CD14-positive monocyte (primary cell): ENCODE results near the gene B4GALT4. TPM values are rescaled to one million over a fixed set of nuclear protein-coding genes. Genes with fewer than 3 reads are reported as not detected.

ENCODE experiments used
- DNase-seq, 3 donors: peaks; one replicate each; pipeline ENCODE4 v3.0.0-alpha.2; 2011 to 2022
- H2AFZ ChIP-seq: 2 replicates; pipeline ENCODE4 v1.6.0; 2012; ENCODE audit warnings: mild to moderate bottlenecking, low read depth, low read length, inconsistent platforms; ENCODE audit not compliant: insufficient read depth, poor library complexity, severe bottlenecking
- H3K27ac ChIP-seq, 2 donors: 1 replicate in 1 of 2; 2 replicates in 1 of 2; pipeline ENCODE4 v1.5.1; 2012 to 2013; ENCODE audit warnings: low read length in 2 of 2, control low read depth in 1 of 2, inconsistent platforms in 1 of 2, low read depth in 1 of 2, mild to moderate bottlenecking in 1 of 2
- H3K27me3 ChIP-seq, 2 donors: one replicate each; pipeline versions ENCODE4 v1.6.0 to v1.6.1; 2011 to 2013; ENCODE audit warnings: low read length in 2 of 2; ENCODE audit not compliant: control insufficient read depth in 2 of 2, insufficient read depth in 2 of 2
- H3K36me3 ChIP-seq, 2 donors: replicated peaks in 1 of 2; 1 replicate in 1 of 2; 2 replicates in 1 of 2; pipeline versions ENCODE4 v1.5.1 to v1.6.1; 2012 to 2013; ENCODE audit warnings: low read length in 2 of 2, control low read depth in 1 of 2, inconsistent platforms in 1 of 2, mild to moderate bottlenecking in 1 of 2; ENCODE audit not compliant: insufficient read depth in 2 of 2, control insufficient read depth in 1 of 2
- H3K4me1 ChIP-seq, 2 donors: 1 replicate in 1 of 2; 2 replicates in 1 of 2; pipeline versions ENCODE4 v1.5.1 to v1.6.1; 2012 to 2013; ENCODE audit warnings: low read length in 2 of 2, control low read depth in 1 of 2, inconsistent platforms in 1 of 2, mild to moderate bottlenecking in 1 of 2, moderate library complexity in 1 of 2; ENCODE audit not compliant: insufficient read depth in 2 of 2, control insufficient read depth in 1 of 2
- H3K4me2 ChIP-seq: replicated peaks from 2 replicates; pipeline ENCODE3; 2012; ENCODE audit warnings: low read length, moderate library complexity, mild to moderate bottlenecking; ENCODE audit not compliant: poor library complexity, severe bottlenecking; ENCODE audit errors: extremely low read depth
- H3K4me3 ChIP-seq, 3 experiments: fragments of 200-600 bp in 1 of 3; sonication (generic) in 1 of 3; replicated peaks in 1 of 3; 1 replicate in 2 of 3; 2 replicates in 1 of 3; pipeline ENCODE4 v1.5.1; 2011 to 2013; ENCODE audit warnings: low read length in 3 of 3, mild to moderate bottlenecking in 3 of 3, control low read depth in 2 of 3, low read depth in 2 of 3, inconsistent platforms in 1 of 3, moderate library complexity in 1 of 3
- H3K79me2 ChIP-seq: 2 replicates; pipeline ENCODE4 v1.6.0; 2012; ENCODE audit warnings: mild to moderate bottlenecking, control low read depth, inconsistent platforms, low read length, moderate library complexity; ENCODE audit not compliant: insufficient read depth
- H3K9ac ChIP-seq: 2 replicates; pipeline ENCODE4 v1.6.0; 2017; ENCODE audit warnings: low read length, mild to moderate bottlenecking; ENCODE audit not compliant: insufficient read depth, poor library complexity, severe bottlenecking
- H3K9me3 ChIP-seq, 2 donors: replicated peaks in 1 of 2; 1 replicate in 1 of 2; 2 replicates in 1 of 2; pipeline versions ENCODE4 v1.5.1 to v1.6.1; 2012 to 2013; ENCODE audit warnings: low read length in 2 of 2, control low read depth in 1 of 2; ENCODE audit not compliant: control insufficient read depth in 1 of 2, insufficient read depth in 1 of 2
- H4K20me1 ChIP-seq: 2 replicates; pipeline ENCODE4 v1.6.0; 2012; ENCODE audit warnings: mild to moderate bottlenecking, low read length, control low read depth, moderate library complexity; ENCODE audit not compliant: insufficient read depth
- H3K27ac Mint-ChIP-seq, 7 donors: one replicate each; pipeline ENCODE4 v1.8.0; 2020; ENCODE audit warnings: mild to moderate bottlenecking in 7 of 7, mixed read lengths in 7 of 7, moderate library complexity in 6 of 7, inconsistent platforms in 2 of 7
- H3K27me3 Mint-ChIP-seq, 3 donors: one replicate each; pipeline ENCODE4 v1.8.0; 2021 to 2022; ENCODE audit warnings: low read depth in 3 of 3, mild to moderate bottlenecking in 3 of 3, mixed read lengths in 3 of 3, moderate library complexity in 3 of 3, inconsistent platforms in 1 of 3
- H3K36me3 Mint-ChIP-seq, 2 donors: one replicate each; pipeline ENCODE4 v1.8.0; 2020; ENCODE audit warnings: mixed read lengths in 2 of 2, inconsistent platforms in 1 of 2, mild to moderate bottlenecking in 1 of 2
- H3K4me1 Mint-ChIP-seq: one replicate; pipeline ENCODE4 v1.8.0; 2020; ENCODE audit warnings: mild to moderate bottlenecking, mixed read lengths
- H3K4me3 Mint-ChIP-seq, 2 donors: one replicate each; pipeline ENCODE4 v1.8.0; 2020; ENCODE audit warnings: mild to moderate bottlenecking in 2 of 2, mixed read lengths in 2 of 2, moderate library complexity in 1 of 2
- H3K9me3 Mint-ChIP-seq, 7 donors: one replicate each; pipeline ENCODE4 v1.8.0; 2020 to 2022; ENCODE audit warnings: mixed read lengths in 7 of 7, mild to moderate bottlenecking in 6 of 7, moderate library complexity in 6 of 7, inconsistent platforms in 2 of 7
- CTCF ChIP-seq: fragments of 200-600 bp; IDR thresholded peaks from one replicate; pipeline ENCODE4 v1.8.0; 2022; ENCODE audit warnings: antibody characterized with exemption, mild to moderate bottlenecking
- WGBS: methylation state at CpG from one replicate; pipeline ENCODE4 v1.1.5; 2013; ENCODE audit warnings: missing lambda C conversion rate; ENCODE audit not compliant: insufficient coverage; 5-methylcytosine and 5-hydroxymethylcytosine counted together
- intact Hi-C, 2 donors: fragments of 100-400 bp; cut with micrococcal nuclease; formaldehyde crosslinking; loops; one replicate each; pipeline versions ENCODE4 v1.15.0 to v1.15.1; 2023
- polyA plus RNA-seq, 3 donors: library from polyadenylated mRNA; depleted of rRNA in 1 of 3; unstranded in 2 of 3; stranded (reverse) in 1 of 3; fragments of 300-500 nt in 2 of 3; fragments of >200 nt in 1 of 3; fragmentation: Illumina TruSeq in 2 of 3; gene quantifications; 1 replicate in 2 of 3; 2 replicates in 1 of 3; pipeline ENCODE4 v1.2.3, GENCODE V29; 2012 to 2021

The B4GALT4 gene
- polyA plus RNA-seq, 3 donors, result 5.8 to 7.4 (median 5.8) TPM

DNA sequence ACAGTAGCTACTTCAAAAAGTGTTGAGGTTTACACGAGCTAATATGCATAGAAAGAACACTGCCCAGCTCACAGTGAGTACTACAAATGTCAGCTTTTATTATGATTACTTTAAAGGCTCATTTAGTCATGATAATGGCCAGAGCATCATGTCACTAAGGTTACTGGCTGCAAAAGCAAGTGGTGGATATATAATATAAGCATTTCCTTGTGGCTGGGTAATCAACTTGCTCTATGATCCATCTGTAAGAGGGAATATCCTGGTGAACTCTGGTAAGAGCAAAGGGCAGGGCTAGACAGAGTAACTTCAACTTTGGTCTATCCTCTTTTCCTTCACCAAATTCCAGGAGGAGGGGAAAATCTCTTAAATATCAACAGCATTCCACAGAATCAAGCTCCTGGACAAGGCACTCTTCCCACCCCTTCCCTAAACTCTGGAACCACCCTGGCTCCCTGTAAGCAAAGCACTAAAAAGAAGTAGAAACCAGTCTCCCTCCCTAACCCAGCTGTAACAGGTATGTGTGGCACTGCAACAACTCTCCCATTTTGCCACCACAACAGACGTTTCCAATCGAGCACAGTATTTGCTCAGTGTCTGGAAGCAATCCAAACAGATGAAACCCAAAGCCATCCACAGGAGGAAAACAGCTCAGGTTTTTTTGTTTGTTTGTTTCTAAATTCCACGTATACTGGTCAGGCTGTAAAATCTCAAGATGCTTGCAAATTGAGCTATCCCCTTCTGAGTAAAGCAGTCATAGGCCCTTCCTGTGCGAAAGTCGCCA lies 13.4 kb downstream of the B4GALT4 start:
- H2AFZ ChIP-seq, result no peak overlapping the region
- WGBS, result 100% methylated on average over 4 of the region's 6 CpGs
- Mint-ChIP-seq H3K9me3 (no peaks in the 10 kb centered on the region), H3K27me3 (no peaks in the 10 kb centered on the region), H3K36me3 (peaks cover 76 to 78% of the 10 kb centered on the region in 2 donors), H3K4me3 (no peak overlapping the region), H3K27ac (no peak overlapping the region), H3K4me1 (no peaks in the 10 kb centered on the region)
- no peaks in the 10 kb centered on the region for H3K27me3 ChIP-seq
- H3K4me2 ChIP-seq, result no peak overlapping the region
- H3K79me2 ChIP-seq, result no peaks in the 10 kb centered on the region
- no peaks in the 10 kb centered on the region for H3K9me3 ChIP-seq
- DNase-seq, result no peak
- H4K20me1 ChIP-seq, result no peaks in the 10 kb centered on the region
- peaks cover 50 to 92% of the 10 kb centered on the region in 2 donors for H3K36me3 ChIP-seq
- H3K27ac ChIP-seq, result no peak overlapping the region
- no peak overlapping the region for H3K4me3 ChIP-seq
- intact Hi-C loops, result no loop called here
- H3K9ac ChIP-seq, result no peak overlapping the region
- no peak for TF ChIP-seq CTCF
- H3K4me1 ChIP-seq, result no peaks in the 10 kb centered on the region

DNA sequence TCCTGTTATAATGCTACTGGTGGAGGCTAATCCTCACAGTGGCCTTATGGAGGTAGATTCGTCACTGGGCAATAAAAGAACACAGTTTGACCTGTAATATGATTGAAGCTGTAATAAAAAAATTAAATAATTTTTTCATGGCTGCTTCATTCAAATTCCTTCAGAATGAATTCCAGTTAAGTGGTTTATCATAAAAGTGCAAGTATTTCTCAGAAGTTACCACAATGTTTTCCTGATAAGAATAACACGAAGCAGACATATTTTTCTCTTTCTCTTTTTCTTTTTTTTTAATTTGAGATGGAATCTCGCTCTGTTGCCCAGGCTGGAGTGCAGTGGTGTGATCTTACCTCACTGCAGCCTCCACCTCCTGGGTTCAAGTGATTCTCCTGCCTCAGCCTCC lies 15.6 kb downstream of the B4GALT4 start:
- no peak overlapping the region for H3K27ac Mint-ChIP-seq

More for the DNA sequence above, 15.6 kb downstream of the B4GALT4 start:
- TF ChIP-seq CTCF, result no peak
- Histone ChIP-seq H3K79me2 (no peaks in the 10 kb centered on the region), H4K20me1 (no peaks in the 10 kb centered on the region), H3K4me1 (no peaks in the 10 kb centered on the region), H3K27me3 (no peaks in the 10 kb centered on the region), H2AFZ (no peak overlapping the region), H3K4me3 (no peak overlapping the region), H3K9ac (no peak overlapping the region), H3K4me2 (no peak overlapping the region), H3K27ac (no peak overlapping the region), H3K36me3 (peaks cover 54 to 96% of the 10 kb centered on the region in 2 donors), H3K9me3 (no peaks in the 10 kb centered on the region)
- peaks cover 82 to 87% of the 10 kb centered on the region in 2 donors for H3K36me3 Mint-ChIP-seq
- no peaks in the 10 kb centered on the region for H3K9me3 Mint-ChIP-seq
- DNase-seq, result no peak
- no peaks in the 10 kb centered on the region for H3K4me1 Mint-ChIP-seq
- no peaks in the 10 kb centered on the region for H3K27me3 Mint-ChIP-seq
- WGBS, result no CpG with 5 or more reads among the region's 3 CpGs
- intact Hi-C loops, result no loop called here
- no peak overlapping the region for H3K4me3 Mint-ChIP-seq
